ENCODE results near the gene PTCD2. TPM values are rescaled to one million over a fixed set of nuclear protein-coding genes. Genes with fewer than 3 reads are reported as not detected.

PTCD2 gene
- total and polyA plus RNA-seq, 9 of the 15 experiments (the other 6 are each of a cell fraction or from before 2014, with no cell fraction given), result 11.9 to 28.5 (median 18.6) TPM

DNA sequence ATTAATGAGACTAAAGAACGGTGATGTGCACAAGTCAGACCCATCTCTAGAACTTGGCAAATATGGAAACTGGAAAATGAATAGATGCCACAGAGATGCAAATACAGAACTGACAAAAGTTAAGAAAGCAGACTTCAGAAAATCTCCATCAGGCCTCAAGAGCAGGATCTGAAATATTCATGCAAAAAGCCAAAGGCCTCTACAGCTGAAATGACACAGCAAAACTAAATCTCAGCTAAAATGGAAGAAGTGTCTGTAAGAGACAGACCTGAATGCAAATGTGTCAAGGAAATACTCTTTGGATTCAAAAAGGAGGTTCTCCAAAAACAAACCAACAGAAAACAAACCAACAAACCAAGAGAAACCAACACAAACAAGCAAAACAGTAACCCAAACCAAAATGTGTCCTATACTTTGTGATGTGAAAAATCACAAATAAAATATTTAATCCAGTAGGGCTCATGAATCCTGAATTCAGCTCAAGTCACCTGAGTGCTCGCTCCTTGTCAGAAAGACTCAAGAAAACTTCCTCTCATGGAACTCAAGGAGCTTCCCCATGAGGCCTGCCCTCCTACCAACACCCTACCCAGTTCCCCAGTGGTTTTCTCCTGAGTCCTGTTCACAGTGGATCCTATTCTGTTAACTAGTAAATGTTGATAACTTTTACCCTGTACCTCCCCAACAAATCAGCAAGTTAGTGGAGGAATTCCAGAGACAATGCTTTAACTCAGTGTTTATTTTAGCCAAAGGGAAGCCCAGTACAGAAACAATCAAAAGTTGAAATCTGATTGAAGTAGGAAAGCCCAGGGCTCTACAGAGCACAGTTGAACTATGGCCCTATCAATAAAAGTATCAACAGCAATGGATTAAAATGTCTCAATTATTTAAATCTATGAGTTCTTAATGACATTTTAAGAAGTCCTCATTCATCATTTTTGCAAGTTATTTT, 14.7 kb upstream of the PTCD2 start (continued):
- TF ChIP-seq SMARCA4 (IDR thresholded peaks at IDR 0.05) (0 out of 2 replicates have a peak, but pooled peaks have one; percentile 39), C11orf30 (IDR thresholded peaks at IDR 0.05; ENCODE audit: low read depth) (peak; percentile 84), ZNF316 (IDR thresholded peaks at IDR 0.05) (peak; percentile 84), EHMT2 (IDR thresholded peaks at IDR 0.05) (no peak)
- TF ChIP-seq, protein P1, sequence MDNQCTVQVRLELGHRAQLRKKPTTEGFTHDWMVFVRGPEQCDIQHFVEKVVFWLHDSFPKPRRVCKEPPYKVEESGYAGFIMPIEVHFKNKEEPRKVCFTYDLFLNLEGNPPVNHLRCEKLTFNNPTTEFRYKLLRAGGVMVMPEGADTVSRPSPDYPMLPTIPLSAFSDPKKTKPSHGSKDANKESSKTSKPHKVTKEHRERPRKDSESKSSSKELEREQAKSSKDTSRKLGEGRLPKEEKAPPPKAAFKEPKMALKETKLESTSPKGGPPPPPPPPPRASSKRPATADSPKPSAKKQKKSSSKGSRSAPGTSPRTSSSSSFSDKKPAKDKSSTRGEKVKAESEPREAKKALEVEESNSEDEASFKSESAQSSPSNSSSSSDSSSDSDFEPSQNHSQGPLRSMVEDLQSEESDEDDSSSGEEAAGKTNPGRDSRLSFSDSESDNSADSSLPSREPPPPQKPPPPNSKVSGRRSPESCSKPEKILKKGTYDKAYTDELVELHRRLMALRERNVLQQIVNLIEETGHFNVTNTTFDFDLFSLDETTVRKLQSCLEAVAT (IDR thresholded peaks at IDR 0.05), result 0 out of 4 replicates have a peak, but pooled peaks of 1 of the 2 experiments have one; percentile 64

DNA sequence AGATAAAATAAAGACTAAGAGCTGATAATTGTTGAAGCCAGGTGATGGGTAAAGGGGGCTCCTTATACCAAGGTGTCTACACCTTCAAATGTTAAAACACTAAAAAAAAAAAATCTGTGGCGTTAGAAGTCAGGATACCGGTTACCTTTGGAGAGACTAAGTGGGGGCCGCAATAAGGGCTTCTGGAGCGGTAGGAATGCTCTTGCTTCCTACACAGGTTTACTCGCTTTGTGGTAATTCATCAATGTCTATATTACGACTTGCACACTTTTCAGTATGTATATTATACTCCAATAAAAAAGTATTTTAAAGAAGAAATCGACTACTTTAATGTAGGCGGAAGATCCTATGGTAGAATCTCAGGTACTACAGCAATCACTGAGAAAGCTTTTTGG, 12.6 kb upstream of the PTCD2 start:
- ChIA-PET POLR2A (interaction anchor here (0.6 to 2.9 kb wide), 12 partner anchors 8 to 525 kb away, joined by 3 to 35 read pairs (median 4); partner anchors contain the start of genes MAP1B, MRPS27 and PTCD2), CTCF (ENCODE audit: low intra/inter-chr PET ratio) (interaction anchor here (1.6 kb wide), 1 partner anchor 525 kb away, joined by 9 read pairs; no protein-coding TSS in a partner anchor)
- peak overlapping the region; percentile 91 to 97 for H3K9ac ChIP-seq (ENCODE audit: insufficient read depth in 1 of 2, low read depth in 2 of 2, low read length in 2 of 2)
- in situ Hi-C loops (cut with MboI), result loop anchor here (25.0 kb wide), 1 partner anchor 520 kb away; no protein-coding TSS in a partner anchor
- BruUV-seq (replicated peaks), result no TSS peak
- peak overlapping the region; percentile 93 for H3K4me2 ChIP-seq (ENCODE audit: insufficient read depth, low read length)
- DNase-seq (ENCODE audit: extremely low read depth in 1 of 4, low spot score in 3 of 4), result no peak
- H3K9me3 ChIP-seq (replicated peaks; ENCODE audit: control insufficient read depth, insufficient read depth, low read depth, low read length), result no peaks in the 10 kb centered on the region
- FAIRE-seq, result no peak
- peak; percentile 3 for ATAC-seq
- peaks cover 25 to 30% of the 10 kb centered on the region in 2 experiments for H3K4me1 ChIP-seq (replicated peaks in 1 of 2; ENCODE audit: control insufficient read depth in 2 of 2, insufficient read depth in 2 of 2, low read length in 2 of 2)
- WGBS (ENCODE audit: insufficient coverage, low coverage, missing lambda C conversion rate), result 4% methylated on average over 8 of the region's 8 CpGs
- intact Hi-C loops (cut with micrococcal nuclease), result loop anchor here (5.0 kb wide), 3 partner anchors 40 to 80 kb away; no protein-coding TSS in a partner anchor
- H3K36me3 ChIP-seq (ENCODE audit: control insufficient read depth, insufficient read depth, low read length), result peaks cover 51% of the 10 kb centered on the region
- H3K4me3 ChIP-seq, result peak overlapping the region; percentile 68
- H3K79me2 ChIP-seq (ENCODE audit: control insufficient read depth, insufficient read depth, low read length), result peaks cover 69% of the 10 kb centered on the region
- no peaks in the 10 kb centered on the region for H3K9me1 ChIP-seq (ENCODE audit: control insufficient read depth, insufficient read depth, low read length)
- no peaks in the 10 kb centered on the region for H3K27me3 ChIP-seq (ENCODE audit: control insufficient read depth in 2 of 2, insufficient read depth in 2 of 2, low read length in 2 of 2)
- peak overlapping the region; percentile 88 for H2AFZ ChIP-seq (ENCODE audit: low read depth, low read length)
- H4K20me1 ChIP-seq (replicated peaks; ENCODE audit: control insufficient read depth, insufficient read depth, low read length), result no peaks in the 10 kb centered on the region
- H3K27ac ChIP-seq (ENCODE audit: extremely low read depth, low read depth, low read length), result peak overlapping the region; percentile 96
- 0 out of 2 replicates have a peak, but pooled peaks have one; percentile 2 for TF ChIP-seq ZNF263 (CRISPR knock-in tag; IDR thresholded peaks at IDR 0.05; ENCODE audit: borderline replicate concordance)
- peak; percentile 61 for TF ChIP-seq MEIS2 (IDR thresholded peaks at IDR 0.05; ENCODE audit: partially characterized antibody)
- TF ChIP-seq ZEB2 (IDR thresholded peaks at IDR 0.05), result no peak
- TF ChIP-seq, protein P2, sequence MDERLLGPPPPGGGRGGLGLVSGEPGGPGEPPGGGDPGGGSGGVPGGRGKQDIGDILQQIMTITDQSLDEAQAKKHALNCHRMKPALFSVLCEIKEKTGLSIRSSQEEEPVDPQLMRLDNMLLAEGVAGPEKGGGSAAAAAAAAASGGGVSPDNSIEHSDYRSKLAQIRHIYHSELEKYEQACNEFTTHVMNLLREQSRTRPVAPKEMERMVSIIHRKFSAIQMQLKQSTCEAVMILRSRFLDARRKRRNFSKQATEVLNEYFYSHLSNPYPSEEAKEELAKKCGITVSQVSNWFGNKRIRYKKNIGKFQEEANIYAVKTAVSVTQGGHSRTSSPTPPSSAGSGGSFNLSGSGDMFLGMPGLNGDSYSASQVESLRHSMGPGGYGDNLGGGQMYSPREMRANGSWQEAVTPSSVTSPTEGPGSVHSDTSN (CRISPR knock-in tag; IDR thresholded peaks at IDR 0.05; ENCODE audit: low read depth), result no peak
- TF ChIP-seq, protein P2 (tag; conservative IDR thresholded peaks at IDR 0.05; ENCODE audit: low read depth), result peak; percentile 55
- TF ChIP-seq POLR2AphosphoS5 (IDR thresholded peaks at IDR 0.05; ENCODE audit: control insufficient read depth, insufficient read depth, low read depth, low read length), result no peak
- no peak for TF ChIP-seq ZNF12 (CRISPR knock-in tag; IDR thresholded peaks at IDR 0.05)
- TF ChIP-seq FIP1L1 (IDR thresholded peaks at IDR 0.05; ENCODE audit: low read depth, low read length, poor library complexity, severe bottlenecking), result peak; percentile 1
- TF ChIP-seq, protein P3, sequence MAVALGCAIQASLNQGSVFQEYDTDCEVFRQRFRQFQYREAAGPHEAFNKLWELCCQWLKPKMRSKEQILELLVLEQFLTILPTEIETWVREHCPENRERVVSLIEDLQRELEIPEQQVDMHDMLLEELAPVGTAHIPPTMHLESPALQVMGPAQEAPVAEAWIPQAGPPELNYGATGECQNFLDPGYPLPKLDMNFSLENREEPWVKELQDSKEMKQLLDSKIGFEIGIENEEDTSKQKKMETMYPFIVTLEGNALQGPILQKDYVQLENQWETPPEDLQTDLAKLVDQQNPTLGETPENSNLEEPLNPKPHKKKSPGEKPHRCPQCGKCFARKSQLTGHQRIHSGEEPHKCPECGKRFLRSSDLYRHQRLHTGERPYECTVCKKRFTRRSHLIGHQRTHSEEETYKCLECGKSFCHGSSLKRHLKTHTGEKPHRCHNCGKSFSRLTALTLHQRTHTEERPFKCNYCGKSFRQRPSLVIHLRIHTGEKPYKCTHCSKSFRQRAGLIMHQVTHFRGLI (CRISPR knock-in tag; IDR thresholded peaks at IDR 0.05), result no peak
